BLaER1 treated with 17β-estradiol and CSF1 and Interleukin-3, amounts not matched to agents 10 nM and 100 nM (cell line): ENCODE results near the gene TOPAZ1.

Source experiments
- H3K27ac ChIP-seq, 11 experiments: shearing (Covaris generic); formaldehyde crosslinking; 2 replicates each; pipeline ENCODE4 v1.8.1; 2022
- H3K27me3 ChIP-seq, 11 experiments: shearing (Covaris generic); formaldehyde crosslinking; 2 replicates each; pipeline ENCODE4 v1.8.1; 2022
- H3K36me3 ChIP-seq, 11 experiments: shearing (Covaris generic); formaldehyde crosslinking; 2 replicates each; pipeline ENCODE4 v1.8.1; 2022
- H3K4me1 ChIP-seq, 10 experiments: shearing (Covaris generic); formaldehyde crosslinking; 2 replicates each; pipeline ENCODE4 v1.8.1; 2022
- H3K4me2 ChIP-seq, 11 experiments: shearing (Covaris generic); formaldehyde crosslinking; 2 replicates each; pipeline ENCODE4 v1.8.1; 2022
- H3K4me3 ChIP-seq, 10 experiments: shearing (Covaris generic); formaldehyde crosslinking; 2 replicates each; pipeline ENCODE4 v1.8.1; 2022
- H3K9ac ChIP-seq, 11 experiments: shearing (Covaris generic); formaldehyde crosslinking; 2 replicates each; pipeline ENCODE4 v1.8.1; 2022
- H3K9me3 ChIP-seq, 11 experiments: shearing (Covaris generic); formaldehyde crosslinking; replicated peaks in 1 of 11; 2 replicates each; pipeline ENCODE4 v1.8.1; 2022
- H4K20me1 ChIP-seq, 11 experiments: shearing (Covaris generic); formaldehyde crosslinking; 2 replicates each; pipeline ENCODE4 v1.8.1; 2022
- Cebpa-rat ChIP-seq, 11 experiments: shearing (Covaris generic); IDR thresholded peaks; 2 replicates each; pipeline ENCODE4 v1.8.1; 2022

Gene TOPAZ1

GRCh38 chr3:44348993-44349392, 107.3 kb downstream of the TOPAZ1 start:
- Histone ChIP-seq H3K4me1 (0 out of 20 replicates have a peak, but pooled peaks cover 0 to under 1% (median 0%) of the 10 kb centered on the region in 10 experiments), H3K9me3 (peaks cover 8 to 18% (median 16%) of the 10 kb centered on the region in 11 experiments; a peak in 20 of 22 replicates), H3K27ac (no peak overlapping the region), H3K9ac (no peak overlapping the region), H3K4me3 (no peak overlapping the region), H4K20me1 (peaks cover 0 to 75% (median 0%) of the 10 kb centered on the region in 11 experiments; a peak in 8 of 22 replicates), H3K4me2 (no peak overlapping the region), H3K27me3 (no peaks in the 10 kb centered on the region), H3K36me3 (peaks cover 15 to 53% (median 20%) of the 10 kb centered on the region in 11 experiments; a peak in 20 of 22 replicates)
- no peak for TF ChIP-seq Cebpa-rat (IDR thresholded peaks at IDR 0.05)

- peaks cover 0 to 60% (median 0%) of the 10 kb centered on the region in 11 experiments; a peak in 5 of 22 replicates for H4K20me1 ChIP-seq
- peaks cover 12 to 29% (median 17%) of the 10 kb centered on the region in 10 experiments; a peak in 19 of 20 replicates for H3K4me1 ChIP-seq
- peaks cover 19 to 57% (median 35%) of the 10 kb centered on the region in 11 experiments for H3K36me3 ChIP-seq
- no peaks in the 10 kb centered on the region for H3K27me3 ChIP-seq
- no peak overlapping the region for H3K4me3 ChIP-seq
- H3K9ac ChIP-seq, result no peak overlapping the region
- H3K4me2 ChIP-seq, result no peak overlapping the region
- TF ChIP-seq Cebpa-rat (IDR thresholded peaks at IDR 0.05), result no peak
- H3K27ac ChIP-seq, result no peak overlapping the region
- H3K9me3 ChIP-seq, result peaks cover 8 to 22% (median 19%) of the 10 kb centered on the region in 11 experiments; a peak in 20 of 22 replicates
These were observed 111.8 kb downstream of the TOPAZ1 start for GRCh38 chr3:44353355-44353924.

- peak overlapping the region; percentile 3 to 55 (median 34); a peak in 10 of 22 replicates for H3K9ac ChIP-seq
- TF ChIP-seq Cebpa-rat (IDR thresholded peaks at IDR 0.05), result peak in 1 of 11 experiments; percentile 59; a peak in 4 of 22 replicates
- H3K4me1 ChIP-seq, result peaks cover 12 to 29% (median 17%) of the 10 kb centered on the region in 10 experiments; a peak in 19 of 20 replicates
- H3K27me3 ChIP-seq, result no peaks in the 10 kb centered on the region
- H4K20me1 ChIP-seq, result peaks cover 0 to 52% (median 0%) of the 10 kb centered on the region in 11 experiments; a peak in 2 of 22 replicates
- H3K27ac ChIP-seq, result peak overlapping the region in 10 of 11 experiments; percentile 60 to 76 (median 70); a peak in 21 of 22 replicates
- H3K36me3 ChIP-seq, result peaks cover 23 to 73% (median 52%) of the 10 kb centered on the region in 11 experiments
- peak overlapping the region; percentile 10 to 70 (median 52) for H3K4me2 ChIP-seq
- H3K4me3 ChIP-seq, result no peak overlapping the region
- peaks cover 8 to 22% (median 19%) of the 10 kb centered on the region in 11 experiments; a peak in 20 of 22 replicates for H3K9me3 ChIP-seq
These were observed 113.8 kb downstream of the TOPAZ1 start for GRCh38 chr3:44355362-44356033.

- H4K20me1 ChIP-seq, result peaks cover 0 to 39% (median 0%) of the 10 kb centered on the region in 11 experiments; a peak in 2 of 22 replicates
- TF ChIP-seq Cebpa-rat (IDR thresholded peaks at IDR 0.05), result no peak
- H3K36me3 ChIP-seq, result peaks cover 5 to 81% (median 45%) of the 10 kb centered on the region in 11 experiments; a peak in 20 of 22 replicates
- peaks cover 12 to 31% (median 17%) of the 10 kb centered on the region in 10 experiments; a peak in 19 of 20 replicates for H3K4me1 ChIP-seq
- peaks cover 0 to 2% (median under 1%) of the 10 kb centered on the region in 11 experiments; a peak in 8 of 22 replicates for H3K9me3 ChIP-seq
- no peaks in the 10 kb centered on the region for H3K27me3 ChIP-seq
- H3K4me2 ChIP-seq, result no peak overlapping the region
- no peak overlapping the region for H3K4me3 ChIP-seq
- H3K27ac ChIP-seq, result no peak overlapping the region
- no peak overlapping the region for H3K9ac ChIP-seq
These were observed 117.6 kb downstream of the TOPAZ1 start for GRCh38 chr3:44359146-44359751.

GRCh38 chr3:44363591-44363990, 121.9 kb downstream of the TOPAZ1 start:
- Histone ChIP-seq H3K4me3 (no peak overlapping the region), H3K36me3 (peaks cover 20 to 94% (median 47%) of the 10 kb centered on the region in 11 experiments; a peak in 21 of 22 replicates), H3K27ac (no peak overlapping the region), H3K4me1 (peaks cover 0 to 5% (median 0%) of the 10 kb centered on the region in 10 experiments; a peak in 1 of 20 replicates), H3K9me3 (no peaks in the 10 kb centered on the region; a peak in 1 of 22 replicates), H4K20me1 (peaks cover 0 to 12% (median 0%) of the 10 kb centered on the region in 11 experiments; a peak in 2 of 22 replicates), H3K27me3 (no peaks in the 10 kb centered on the region), H3K4me2 (no peak overlapping the region), H3K9ac (no peak overlapping the region)
- no peak for TF ChIP-seq Cebpa-rat (IDR thresholded peaks at IDR 0.05)

- H3K4me3 ChIP-seq, result no peak overlapping the region
- H3K9ac ChIP-seq, result no peak overlapping the region
- H3K27me3 ChIP-seq, result no peaks in the 10 kb centered on the region
- H3K9me3 ChIP-seq, result peaks cover 0 to 5% (median 2%) of the 10 kb centered on the region in 11 experiments; a peak in 8 of 22 replicates
- H4K20me1 ChIP-seq, result no peaks in the 10 kb centered on the region
- peaks cover 21 to 94% (median 52%) of the 10 kb centered on the region in 11 experiments; a peak in 21 of 22 replicates for H3K36me3 ChIP-seq
- H3K27ac ChIP-seq, result no peak overlapping the region
- no peak overlapping the region for H3K4me2 ChIP-seq
- H3K4me1 ChIP-seq, result peaks cover 0 to 5% (median 0%) of the 10 kb centered on the region in 10 experiments; a peak in 1 of 20 replicates
- TF ChIP-seq Cebpa-rat (IDR thresholded peaks at IDR 0.05), result no peak
These were observed 124.3 kb downstream of the TOPAZ1 start for GRCh38 chr3:44365952-44366351.

- Histone ChIP-seq H3K36me3 (peaks cover 33 to 80% (median 36%) of the 10 kb centered on the region in 11 experiments), H3K27ac (no peak overlapping the region), H3K4me2 (no peak overlapping the region), H3K4me3 (no peak overlapping the region), H4K20me1 (no peaks in the 10 kb centered on the region), H3K9me3 (peaks cover 22 to 55% (median 33%) of the 10 kb centered on the region in 11 experiments; a peak in 20 of 22 replicates), H3K4me1 (no peaks in the 10 kb centered on the region), H3K9ac (no peak overlapping the region), H3K27me3 (no peaks in the 10 kb centered on the region)
- no peak for TF ChIP-seq Cebpa-rat (IDR thresholded peaks at IDR 0.05)
These were observed 133.8 kb downstream of the TOPAZ1 start for GRCh38 chr3:44375450-44375849.
